ENCODE results near the gene DMD. TPM values are rescaled to one million over a fixed set of nuclear protein-coding genes. Genes with fewer than 3 reads are reported as not detected.

The DMD gene
- total RNA-seq, 1 donor = 32.4 TPM

- peak; percentile 44 for DNase-seq (ENCODE audit: low read depth)
- no peak overlapping the region for H3K4me3 ChIP-seq (ENCODE audit: low read depth, low read length)
- TF ChIP-seq CTCF (IDR thresholded peaks at IDR 0.05; ENCODE audit: insufficient read depth, low read depth, low read length) = no peak
Observed at GRCh38 chrX:31546126-31546525, 1665.2 kb downstream of the DMD start.

- TF ChIP-seq CTCF (IDR thresholded peaks at IDR 0.05; ENCODE audit: insufficient read depth, low read depth, low read length) = no peak
- H3K4me3 ChIP-seq (ENCODE audit: low read depth, low read length) = no peak overlapping the region
- DNase-seq (ENCODE audit: low read depth) = no peak
Observed at GRCh38 chrX:31545726-31546125, 1665.6 kb downstream of the DMD start.

GRCh38 chrX:31545191-31545590 lies 1666.2 kb downstream of the DMD start:
- H3K4me3 ChIP-seq (ENCODE audit: low read depth, low read length) = no peak overlapping the region
- no peak for DNase-seq (ENCODE audit: low read depth)
- no peak for TF ChIP-seq CTCF (IDR thresholded peaks at IDR 0.05; ENCODE audit: insufficient read depth, low read depth, low read length)

GRCh38 chrX:31543634-31544033 lies 1667.7 kb downstream of the DMD start:
- peak; percentile 8 for DNase-seq (ENCODE audit: low read depth)
- TF ChIP-seq CTCF (IDR thresholded peaks at IDR 0.05; ENCODE audit: insufficient read depth, low read depth, low read length) = no peak
- no peak overlapping the region for H3K4me3 ChIP-seq (ENCODE audit: low read depth, low read length)

GRCh38 chrX:31542566-31542965 lies 1668.8 kb downstream of the DMD start:
- H3K4me3 ChIP-seq (ENCODE audit: low read depth, low read length) = no peak overlapping the region
- no peak for TF ChIP-seq CTCF (IDR thresholded peaks at IDR 0.05; ENCODE audit: insufficient read depth, low read depth, low read length)
- DNase-seq (ENCODE audit: low read depth) = no peak

- TF ChIP-seq CTCF (IDR thresholded peaks at IDR 0.05; ENCODE audit: insufficient read depth, low read depth, low read length) = no peak
- H3K4me3 ChIP-seq (ENCODE audit: low read depth, low read length) = no peak overlapping the region
- peak; percentile 14 for DNase-seq (ENCODE audit: low read depth)
Observed at GRCh38 chrX:31540313-31540712, 1671.0 kb downstream of the DMD start.

GRCh38 chrX:31527455-31528126 lies 1683.8 kb downstream of the DMD start:
- no peak for DNase-seq (ENCODE audit: low read depth)
- no peak for TF ChIP-seq CTCF (IDR thresholded peaks at IDR 0.05; ENCODE audit: insufficient read depth, low read depth, low read length)
- H3K4me3 ChIP-seq (ENCODE audit: low read depth, low read length) = no peak overlapping the region
